RPMI8226 (cell line): ENCODE results near the gene ZBTB14.

Source experiments
- DNase-seq: peaks from one replicate; pipeline ENCODE4 v3.0.0-alpha.2; 2015

Gene ZBTB14

GRCh38 chr18:5288517-5288935, 7.0 kb downstream of the ZBTB14 start:
- no peak for DNase-seq

GRCh38 chr18:5287854-5288253, 7.7 kb downstream of the ZBTB14 start:
- DNase-seq: no peak

- DNase-seq: no peak
These were observed 9.0 kb downstream of the ZBTB14 start for GRCh38 chr18:5286525-5286924.

- DNase-seq: peak; percentile 51
These were observed 10.2 kb downstream of the ZBTB14 start for GRCh38 chr18:5285326-5285725.

GRCh38 chr18:5284808-5285207, 10.7 kb downstream of the ZBTB14 start:
- DNase-seq: no peak

GRCh38 chr18:5282770-5283169, 12.8 kb downstream of the ZBTB14 start:
- DNase-seq: no peak

- no peak for DNase-seq
These were observed 18.6 kb downstream of the ZBTB14 start for GRCh38 chr18:5276947-5277346.

- DNase-seq: no peak
These were observed 19.7 kb downstream of the ZBTB14 start for GRCh38 chr18:5275872-5276271.

- no peak for DNase-seq
These were observed 26.7 kb downstream of the ZBTB14 start for GRCh38 chr18:5268874-5269273.

GRCh38 chr18:5266721-5267120, 28.8 kb downstream of the ZBTB14 start:
- DNase-seq: no peak

- no peak for DNase-seq
These were observed 41.6 kb downstream of the ZBTB14 start for GRCh38 chr18:5253910-5254309.

GRCh38 chr18:5251117-5251516, 44.4 kb downstream of the ZBTB14 start:
- DNase-seq: no peak

GRCh38 chr18:5250603-5251002, 44.9 kb downstream of the ZBTB14 start:
- no peak for DNase-seq

GRCh38 chr18:5244941-5245340, 50.6 kb downstream of the ZBTB14 start:
- no peak for DNase-seq

- no peak for DNase-seq
These were observed 56.1 kb downstream of the ZBTB14 start for GRCh38 chr18:5239447-5239846.
